ENCODE measurements around the gene PKMYT1. TPM values are rescaled to one million over a fixed set of nuclear protein-coding genes. Genes with fewer than 3 reads are reported as not detected.
"Not testable (repeated sequence)": the region's sequence is repeated elsewhere in the genome, so short reads cannot be mapped to it uniquely, and the experiment has no call there.

Gene PKMYT1
- total RNA-seq, 1 donor from 2014 or later, result 12.2 TPM

- DNase-seq, result no peak
Observed at GRCh38 chr16:2933701-2934100, 46.5 kb downstream of the PKMYT1 start.

- DNase-seq, result no peak
Observed at GRCh38 chr16:2933136-2933535, 47.1 kb downstream of the PKMYT1 start.

GRCh38 chr16:2931231-2931914, 48.9 kb downstream of the PKMYT1 start:
- DNase-seq, result not testable (repeated sequence)

- DNase-seq, result no peak
Observed at GRCh38 chr16:2930236-2930635, 50.0 kb downstream of the PKMYT1 start.

GRCh38 chr16:2929693-2930092, 50.6 kb downstream of the PKMYT1 start:
- DNase-seq, result no peak

GRCh38 chr16:2928796-2929195, 51.5 kb downstream of the PKMYT1 start:
- DNase-seq, result no peak

- not testable (repeated sequence) for DNase-seq
Observed at GRCh38 chr16:2928151-2928550, 52.1 kb downstream of the PKMYT1 start.

- DNase-seq, result peak; percentile 94
Observed at GRCh38 chr16:2927010-2927646, 53.1 kb downstream of the PKMYT1 start.

GRCh38 chr16:2926650-2926999, 53.6 kb downstream of the PKMYT1 start:
- no peak for DNase-seq

- no peak for DNase-seq
Observed at GRCh38 chr16:2925951-2926649, 54.1 kb downstream of the PKMYT1 start.

GRCh38 chr16:2924901-2925755, 55.1 kb downstream of the PKMYT1 start:
- DNase-seq, result peak; percentile 45

- DNase-seq, result no peak
Observed at GRCh38 chr16:2923481-2923880, 56.8 kb downstream of the PKMYT1 start.

Small RNAs within 50 kb of the gene (small RNA-seq; reads per million reads assigned to genes)
- not detected for gene LINC00514 (ENCODE audit: low replicate concordance)

Other genes starting within 250 kb of the PKMYT1 start
- 170 TPM for gene SRRM2, start 227.8 kb downstream of the PKMYT1 start, total RNA-seq
- gene ELOB, start 203.2 kb downstream of the PKMYT1 start, total RNA-seq, result 155 TPM
- 2.9 TPM for gene PRSS33, start 192.9 kb downstream of the PKMYT1 start, total RNA-seq
- not detected for gene PRSS41, start 182.0 kb downstream of the PKMYT1 start, total RNA-seq
- not detected for gene PRSS21, start 163.2 kb downstream of the PKMYT1 start, total RNA-seq
- 1,549 TPM for gene ZG16B, start 150.1 kb downstream of the PKMYT1 start, total RNA-seq
- 18.2 TPM for gene PRSS22, start 122.3 kb downstream of the PKMYT1 start, total RNA-seq
- gene FLYWCH2, start 97.2 kb downstream of the PKMYT1 start, total RNA-seq, result 37.0 TPM
- 21.6 TPM for gene FLYWCH1, start 68.5 kb downstream of the PKMYT1 start, total RNA-seq
- gene KREMEN2, start 16.2 kb downstream of the PKMYT1 start, total RNA-seq, result 5.6 TPM
- 6.2 TPM for gene PAQR4, start 11.1 kb downstream of the PKMYT1 start, total RNA-seq
- gene CLDN9, start 32.5 kb upstream of the PKMYT1 start, total RNA-seq, result not detected
- gene CLDN6, start 37.7 kb upstream of the PKMYT1 start, total RNA-seq, result not detected
- gene TNFRSF12A, start 39.9 kb upstream of the PKMYT1 start, total RNA-seq, result 41.3 TPM
- 13.0 TPM for gene HCFC1R1, start 43.5 kb upstream of the PKMYT1 start, total RNA-seq
- gene THOC6, start 43.6 kb upstream of the PKMYT1 start, total RNA-seq, result 12.6 TPM
- gene BICDL2, start 56.5 kb upstream of the PKMYT1 start, total RNA-seq, result 15.8 TPM
- 0.41 TPM for gene MMP25, start 66.1 kb upstream of the PKMYT1 start, total RNA-seq
- gene IL32, start 85.2 kb upstream of the PKMYT1 start, total RNA-seq, result 104 TPM
- gene ZSCAN10, start 118.8 kb upstream of the PKMYT1 start, total RNA-seq, result not detected
- 11.4 TPM for gene ZNF205, start 132.1 kb upstream of the PKMYT1 start, total RNA-seq
- gene ZNF213, start 154.6 kb upstream of the PKMYT1 start, total RNA-seq, result 9.3 TPM
- not detected for gene OR1F1, start 207.8 kb upstream of the PKMYT1 start, total RNA-seq